GM21447 (cell line): ENCODE data around the gene R3HDM2.
A peak's percentile ranks its signal among the peaks of the same experiment; 100 is the strongest.

Experiments
- ATAC-seq: cut with Tn5 transposase; IDR thresholded peaks from one replicate; pipeline ENCODE4 v1.9.1; 2021; ENCODE audit not compliant: unreplicated experiment

Gene R3HDM2

GRCh38 chr12:57243521-57244311 lies 187.1 kb downstream of the R3HDM2 start:
- ATAC-seq: no peak

GRCh38 chr12:57242691-57243454 lies 188.0 kb downstream of the R3HDM2 start:
- ATAC-seq: no peak

GRCh38 chr12:57242329-57242690 lies 188.5 kb downstream of the R3HDM2 start:
- no peak for ATAC-seq

- ATAC-seq: no peak
Measured at GRCh38 chr12:57241402-57242310, 189.2 kb downstream of the R3HDM2 start.

DNA sequence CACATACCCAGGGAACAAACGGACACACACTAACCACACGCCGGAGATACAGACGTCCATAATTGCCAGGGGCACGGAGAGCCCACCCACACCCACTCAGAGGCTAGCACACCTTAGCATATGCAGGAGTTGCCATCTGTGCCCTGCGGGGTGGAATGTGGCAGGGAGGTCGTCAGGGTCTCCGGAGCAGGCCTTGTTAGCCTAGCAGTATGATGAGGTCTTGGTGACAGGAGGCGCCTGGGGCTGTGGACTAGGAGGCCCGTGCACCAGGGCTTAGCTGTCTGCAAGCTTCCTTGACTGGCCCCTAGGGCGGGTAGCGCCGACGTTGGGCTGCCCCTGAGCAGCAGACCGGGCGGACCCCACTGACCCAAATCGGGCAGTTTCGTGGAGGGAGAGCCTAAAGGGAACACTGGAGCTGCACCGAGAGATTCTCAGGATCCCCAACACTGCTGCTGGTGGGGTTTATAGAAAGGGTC lies 189.9 kb downstream of the R3HDM2 start:
- ATAC-seq: no peak

DNA sequence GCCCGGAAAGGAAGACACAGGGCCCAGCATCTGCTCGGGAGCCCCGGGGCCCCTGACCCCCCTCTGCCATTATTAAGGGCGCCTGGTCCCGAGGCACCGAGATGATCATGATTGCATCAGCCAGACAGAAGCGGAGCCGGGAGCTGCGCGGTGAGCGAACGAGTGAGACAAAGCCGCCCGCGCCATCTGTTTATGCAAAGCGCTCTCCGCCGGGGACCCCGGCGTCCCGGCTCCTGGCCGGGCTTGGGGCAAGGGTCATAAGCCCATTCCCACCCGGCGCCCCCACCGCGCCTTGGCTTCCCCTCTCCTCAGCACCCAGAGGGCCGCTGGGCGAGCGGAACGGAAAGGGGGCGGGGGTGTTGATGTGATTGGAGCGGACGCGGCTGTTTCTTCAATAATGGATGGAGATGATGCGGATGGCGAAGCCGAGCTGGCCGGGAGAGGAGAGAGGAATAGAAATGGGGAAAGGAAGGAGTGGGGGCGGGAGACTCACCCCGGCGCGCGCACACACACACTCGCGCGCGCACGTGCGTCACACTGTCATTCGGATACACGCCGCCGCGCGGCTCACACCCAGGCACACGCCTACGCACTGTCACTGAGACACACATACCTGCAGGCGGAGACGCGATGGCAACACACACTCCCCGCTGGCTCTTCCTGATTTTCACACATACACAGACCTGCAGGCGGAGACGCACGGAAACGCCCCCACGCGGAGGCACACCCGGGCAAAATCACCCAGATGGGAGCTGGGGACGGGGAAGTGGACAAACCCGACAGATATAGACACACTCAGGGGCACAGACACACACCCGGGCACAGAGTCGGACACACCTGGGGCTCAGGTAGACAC lies 190.5 kb downstream of the R3HDM2 start:
- no peak for ATAC-seq

GRCh38 chr12:57239587-57240065 lies 191.2 kb downstream of the R3HDM2 start:
- no peak for ATAC-seq

GRCh38 chr12:57238854-57239554 lies 191.8 kb downstream of the R3HDM2 start:
- peak; percentile 45 for ATAC-seq

GRCh38 chr12:57237932-57238853 lies 192.7 kb downstream of the R3HDM2 start:
- ATAC-seq: no peak

DNA sequence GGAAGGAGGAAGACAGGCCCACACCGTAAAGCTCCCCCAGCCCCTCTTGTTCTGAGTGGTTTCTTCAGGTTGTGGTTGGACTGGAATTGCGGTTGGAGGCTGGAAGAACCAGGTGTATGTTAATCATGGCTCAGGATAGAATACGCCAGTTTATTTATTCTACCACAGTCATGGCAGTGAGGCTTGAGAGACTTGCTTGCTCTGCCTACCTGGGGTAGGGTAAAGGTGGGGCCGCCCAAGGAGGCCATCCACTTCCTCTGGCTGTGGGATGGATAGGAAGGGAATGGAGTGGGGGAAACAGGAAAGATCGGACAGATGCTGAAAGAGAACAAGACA lies 193.3 kb downstream of the R3HDM2 start:
- no peak for ATAC-seq

GRCh38 chr12:57236925-57237595 lies 193.8 kb downstream of the R3HDM2 start:
- no peak for ATAC-seq

DNA sequence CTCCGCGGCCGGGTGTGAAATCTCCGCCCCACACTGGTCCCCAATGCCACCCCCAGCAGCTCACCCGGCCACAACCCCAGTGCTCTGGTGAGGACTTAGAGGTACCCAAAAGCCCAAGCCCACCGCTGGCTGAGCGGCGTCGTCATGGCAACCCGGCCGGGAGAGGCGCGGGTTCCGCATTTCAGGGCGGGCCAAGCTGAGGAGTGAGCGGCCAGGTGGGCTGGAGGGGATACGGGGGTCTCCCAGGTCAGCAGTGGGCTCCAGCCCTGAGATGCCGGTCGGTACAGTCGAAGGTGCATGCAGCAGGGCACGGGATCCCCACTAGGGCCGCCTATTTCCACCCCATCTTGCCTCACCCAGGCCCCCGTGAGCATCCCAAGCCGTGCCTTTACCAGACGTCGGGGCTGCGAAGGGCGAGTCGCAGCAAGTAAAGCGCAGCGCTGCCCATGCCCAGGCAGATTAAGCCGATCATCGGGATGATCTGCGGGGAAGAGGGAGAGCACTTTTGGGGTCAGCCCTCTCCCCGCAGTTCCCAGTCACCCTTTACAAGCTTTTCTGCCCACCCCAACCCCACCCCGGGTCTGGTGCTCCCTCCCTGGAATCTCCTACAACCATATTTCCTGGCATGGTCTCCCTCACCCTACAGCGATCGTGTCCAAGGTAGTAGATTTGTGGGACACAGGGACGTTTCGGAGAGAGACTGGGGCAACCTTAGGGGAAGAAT lies 194.5 kb downstream of the R3HDM2 start:
- ATAC-seq: no peak

- no peak for ATAC-seq
Measured at GRCh38 chr12:57235728-57236131, 195.1 kb downstream of the R3HDM2 start.

GRCh38 chr12:57235017-57235727 lies 195.7 kb downstream of the R3HDM2 start:
- no peak for ATAC-seq

DNA sequence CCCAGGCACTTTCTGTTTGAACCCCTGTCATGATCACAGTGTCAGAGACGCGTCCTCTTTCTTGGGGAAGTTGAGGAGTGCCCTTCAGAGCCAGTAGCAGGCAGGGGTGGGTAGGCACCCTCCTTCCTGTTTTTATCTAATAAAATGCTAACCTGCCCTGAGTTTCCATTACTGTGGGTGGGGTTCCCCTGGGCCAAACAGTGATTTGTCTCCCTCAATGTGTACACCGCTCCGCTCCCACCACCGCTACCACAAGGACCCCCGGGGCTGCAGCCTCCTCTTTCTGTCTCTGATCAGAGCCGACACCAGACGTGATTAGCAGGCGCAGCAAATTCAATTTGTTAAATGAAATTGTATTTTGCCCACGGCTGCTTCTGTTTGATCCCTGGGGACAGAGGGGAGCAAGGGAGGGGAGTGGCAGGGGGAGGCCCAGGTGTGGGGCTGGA lies 196.2 kb downstream of the R3HDM2 start:
- no peak for ATAC-seq

DNA sequence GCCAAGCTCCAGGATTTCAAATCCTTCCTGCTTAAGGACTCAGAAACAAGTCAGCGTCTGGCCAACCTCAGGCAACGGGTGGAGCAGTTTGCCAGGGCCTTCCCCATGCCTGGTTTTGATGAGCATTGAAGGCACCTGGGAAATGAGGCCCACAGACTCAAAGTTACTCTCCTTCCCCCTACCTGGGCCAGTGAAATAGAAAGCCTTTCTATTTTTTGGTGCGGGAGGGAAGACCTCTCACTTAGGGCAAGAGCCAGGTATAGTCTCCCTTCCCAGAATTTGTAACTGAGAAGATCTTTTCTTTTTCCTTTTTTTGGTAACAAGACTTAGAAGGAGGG lies 196.6 kb downstream of the R3HDM2 start:
- ATAC-seq: no peak
